Activated T-cell treated with anti-CD3 and anti-CD28 coated beads for 4 hours (primary cell): ENCODE results near the gene UNCX.

Experiments used
- DNase-seq: peaks from one replicate; pipeline ENCODE4 v3.0.0-alpha.2; 2020

Gene UNCX

DNA sequence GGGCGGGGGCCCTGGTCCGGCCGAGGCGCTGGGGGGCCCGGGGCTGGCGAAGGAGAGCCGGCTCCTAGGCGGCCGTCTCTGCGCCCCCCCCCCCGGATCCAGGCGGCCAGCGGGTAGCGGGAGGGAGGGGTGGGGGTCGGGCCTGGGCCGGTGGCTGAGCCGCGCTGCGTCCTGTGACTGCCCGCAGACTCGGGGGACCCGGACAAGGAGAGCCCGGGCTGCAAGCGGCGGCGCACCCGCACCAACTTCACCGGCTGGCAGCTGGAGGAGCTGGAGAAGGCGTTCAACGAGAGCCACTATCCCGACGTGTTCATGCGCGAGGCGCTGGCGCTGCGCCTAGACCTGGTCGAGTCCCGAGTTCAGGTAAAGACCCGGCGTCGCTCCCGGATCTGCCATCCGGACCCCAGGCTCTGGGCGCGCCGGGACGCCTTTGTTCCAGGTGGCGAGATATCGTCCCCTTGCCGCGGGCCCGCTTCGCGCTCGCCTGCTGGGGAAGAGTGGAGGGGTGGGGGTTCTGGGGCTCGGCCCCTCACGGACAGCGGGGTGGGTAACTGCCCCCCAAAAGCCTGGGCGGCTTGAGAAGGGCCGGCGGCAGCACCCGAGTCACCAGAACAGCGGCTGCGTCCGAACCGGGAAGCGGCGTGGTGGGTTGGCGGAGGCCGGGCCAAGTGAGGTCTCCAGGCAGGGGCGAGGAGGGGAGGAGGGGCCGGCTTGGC, 819 bp downstream of the UNCX start:
- no peak for DNase-seq

DNA sequence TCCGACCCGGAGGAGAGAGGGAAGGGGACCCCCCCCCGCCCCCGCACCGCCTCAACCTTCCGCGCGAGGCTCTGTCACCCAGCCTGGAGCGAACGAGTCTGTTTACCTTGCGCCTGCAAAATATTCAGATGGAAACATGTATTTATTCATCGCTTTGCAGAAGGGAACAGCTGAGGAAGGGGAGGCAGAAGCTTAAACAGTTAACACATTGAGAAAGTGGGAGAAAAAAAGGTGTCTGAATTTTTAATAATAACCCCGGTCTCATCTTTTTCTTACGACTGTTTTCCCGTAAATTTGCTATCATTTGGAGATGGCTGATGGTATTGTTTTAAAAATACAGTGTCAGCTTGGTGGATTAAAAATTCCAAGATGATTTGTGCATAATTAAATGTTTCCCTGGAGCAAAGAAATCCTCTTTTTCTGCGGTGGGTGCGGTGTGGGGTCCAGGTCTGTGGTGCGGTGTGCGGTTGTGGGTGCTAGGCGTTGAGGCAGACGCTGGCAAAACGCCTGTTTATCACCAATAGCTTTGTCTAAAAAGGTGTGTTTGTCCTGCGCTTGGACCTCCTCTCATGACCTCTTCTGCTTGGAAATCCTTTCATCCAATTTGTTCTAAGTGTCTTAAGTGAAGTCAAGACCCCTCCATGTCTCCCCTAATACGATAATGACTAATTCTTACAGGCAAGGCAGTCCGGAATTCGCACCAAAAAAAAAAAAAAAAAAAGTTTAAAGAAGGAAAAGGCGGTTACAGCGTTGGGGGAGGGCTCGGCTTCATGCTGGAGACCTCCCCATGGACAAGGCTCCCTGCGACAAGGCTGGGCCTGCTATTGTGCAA, 1.6 kb downstream of the UNCX start:
- no peak for DNase-seq

GRCh38 chr7:1234881-1235500, 2.3 kb downstream of the UNCX start:
- no peak for DNase-seq

DNA sequence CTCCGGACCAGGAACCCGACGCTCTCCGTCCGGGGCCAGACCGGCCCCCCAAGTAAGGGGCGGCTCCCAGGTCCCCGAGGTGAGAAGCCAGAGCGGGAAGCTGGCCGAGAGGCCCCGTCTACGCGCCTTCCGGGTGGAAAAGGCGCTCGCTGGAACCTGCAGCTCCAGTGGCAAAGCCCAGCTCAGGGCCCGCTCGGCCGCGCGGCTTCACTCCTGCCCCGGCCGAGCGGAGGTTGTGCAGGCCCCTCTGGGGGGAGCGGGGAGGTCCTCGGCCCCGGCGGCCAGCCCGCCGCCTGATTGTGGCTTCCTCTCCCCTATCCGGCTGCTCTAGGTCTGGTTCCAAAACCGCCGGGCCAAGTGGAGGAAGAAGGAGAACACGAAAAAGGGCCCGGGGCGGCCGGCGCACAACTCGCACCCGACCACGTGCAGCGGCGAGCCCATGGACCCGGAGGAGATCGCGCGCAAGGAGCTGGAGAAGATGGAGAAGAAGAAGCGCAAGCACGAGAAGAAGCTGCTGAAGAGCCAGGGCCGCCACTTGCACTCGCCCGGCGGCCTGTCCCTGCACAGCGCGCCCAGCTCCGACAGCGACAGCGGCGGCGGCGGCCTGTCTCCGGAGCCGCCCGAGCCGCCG, 2.9 kb downstream of the UNCX start:
- no peak for DNase-seq

- DNase-seq, result no peak
These were observed 3.5 kb downstream of the UNCX start for GRCh38 chr7:1236132-1236661.

DNA sequence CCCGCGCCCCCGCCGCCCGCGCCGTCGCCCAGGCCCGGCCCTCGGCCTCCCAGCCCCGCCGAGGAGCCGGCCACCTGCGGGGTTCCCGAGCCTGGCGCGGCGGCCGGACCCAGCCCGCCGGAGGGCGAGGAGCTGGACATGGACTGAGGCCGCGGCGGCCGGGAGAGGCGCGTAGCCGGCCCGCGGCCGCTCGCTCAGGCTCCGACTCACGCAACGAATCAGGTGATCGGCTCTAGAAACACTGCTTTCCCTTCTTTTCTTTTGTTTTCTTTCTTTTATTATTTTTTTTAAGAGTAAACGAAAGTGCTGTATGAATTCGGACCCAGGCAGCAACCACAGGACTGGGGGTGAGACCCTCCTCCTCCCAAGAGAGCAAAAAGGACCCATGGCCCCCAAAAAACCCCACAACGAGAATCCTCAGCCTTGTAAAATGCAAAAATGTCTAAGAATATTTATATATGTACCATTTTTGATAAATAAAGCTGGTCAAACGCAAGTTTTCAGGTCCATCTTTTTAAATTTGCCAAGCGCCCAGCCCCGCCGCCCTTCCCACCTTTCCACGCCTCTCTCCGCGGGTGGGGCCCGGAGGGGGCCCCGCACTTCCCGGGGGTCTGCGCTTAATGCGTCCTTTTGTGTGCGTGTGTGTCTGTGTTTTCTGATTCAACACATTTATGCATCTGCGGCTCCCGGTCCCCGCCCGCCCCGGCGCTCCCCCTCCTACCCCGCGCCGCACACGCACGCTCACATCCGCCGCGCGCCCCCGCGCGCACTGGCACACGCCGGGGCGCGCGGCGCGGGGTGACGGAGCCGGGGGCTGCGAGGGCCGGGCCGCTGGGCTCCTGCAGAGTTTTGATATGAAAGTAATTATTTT, 4.4 kb downstream of the UNCX start:
- no peak for DNase-seq

GRCh38 chr7:1237704-1238255, 5.1 kb downstream of the UNCX start:
- DNase-seq, result no peak

DNA sequence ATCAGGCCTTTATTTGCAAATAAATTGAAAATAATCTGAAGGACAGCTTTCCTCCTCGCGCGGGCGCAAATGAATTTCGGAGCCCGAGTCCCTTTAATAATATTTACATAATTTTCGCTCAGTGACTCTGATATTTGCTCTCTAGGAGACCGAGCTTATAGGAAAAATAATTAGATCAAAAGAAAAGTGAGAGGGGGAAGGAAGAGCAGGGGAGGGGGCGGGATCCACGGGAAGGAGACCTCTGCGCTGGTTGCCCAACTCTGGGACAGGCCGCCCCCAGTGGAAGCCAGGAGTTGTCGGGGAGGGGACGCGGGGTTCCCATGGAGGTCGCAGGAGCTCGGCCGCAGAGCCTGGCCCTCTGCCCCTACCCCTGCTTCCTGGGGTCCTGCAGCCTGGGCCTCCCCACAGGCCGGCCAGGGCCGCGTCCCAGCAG, 5.8 kb downstream of the UNCX start:
- DNase-seq, result no peak

DNA sequence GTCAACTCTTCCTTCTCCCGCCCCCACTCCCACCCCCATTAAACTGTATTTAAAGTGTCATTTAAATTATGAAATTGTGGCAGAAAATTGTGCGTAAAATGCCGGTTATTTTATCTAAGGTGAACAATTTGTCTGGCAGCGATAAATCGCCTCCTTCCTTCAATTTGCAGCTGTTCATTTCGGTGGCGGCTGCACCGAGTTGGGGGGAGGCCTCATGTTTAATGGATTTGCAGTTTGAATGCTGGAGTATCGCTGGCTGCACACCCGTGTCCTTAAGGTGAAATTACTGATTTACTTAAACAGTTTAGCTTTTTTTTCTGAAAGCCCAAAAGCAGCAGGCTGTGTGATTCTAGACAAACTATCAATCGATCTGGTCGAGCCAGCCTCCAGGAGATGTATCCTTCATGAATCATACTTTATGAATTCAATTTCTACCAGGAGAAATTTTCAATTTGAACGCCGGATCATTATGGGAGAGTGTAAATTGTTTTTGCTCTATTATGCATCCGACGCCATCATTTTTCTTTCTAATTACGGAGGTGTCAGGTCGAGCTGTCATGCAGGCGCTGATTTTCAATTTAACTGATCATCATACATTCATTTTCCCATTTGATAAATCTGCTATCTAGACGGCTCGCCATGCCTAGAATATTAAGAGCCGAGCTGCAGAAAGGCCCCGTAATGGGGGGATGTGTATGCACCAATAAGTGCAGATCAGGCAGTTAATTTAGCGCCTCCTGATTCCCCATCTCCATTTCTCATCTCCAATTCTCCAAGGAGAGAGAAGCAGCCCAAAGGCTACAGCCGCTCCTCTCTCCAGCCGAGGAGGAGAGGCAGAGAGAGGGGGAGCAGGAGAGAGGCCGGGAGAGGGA, 6.5 kb downstream of the UNCX start:
- no peak for DNase-seq

GRCh38 chr7:1239803-1240516, 7.3 kb downstream of the UNCX start:
- DNase-seq, result no peak

GRCh38 chr7:1240517-1241257, 8.0 kb downstream of the UNCX start:
- DNase-seq, result no peak

GRCh38 chr7:1241258-1241602, 8.6 kb downstream of the UNCX start:
- DNase-seq, result no peak

DNA sequence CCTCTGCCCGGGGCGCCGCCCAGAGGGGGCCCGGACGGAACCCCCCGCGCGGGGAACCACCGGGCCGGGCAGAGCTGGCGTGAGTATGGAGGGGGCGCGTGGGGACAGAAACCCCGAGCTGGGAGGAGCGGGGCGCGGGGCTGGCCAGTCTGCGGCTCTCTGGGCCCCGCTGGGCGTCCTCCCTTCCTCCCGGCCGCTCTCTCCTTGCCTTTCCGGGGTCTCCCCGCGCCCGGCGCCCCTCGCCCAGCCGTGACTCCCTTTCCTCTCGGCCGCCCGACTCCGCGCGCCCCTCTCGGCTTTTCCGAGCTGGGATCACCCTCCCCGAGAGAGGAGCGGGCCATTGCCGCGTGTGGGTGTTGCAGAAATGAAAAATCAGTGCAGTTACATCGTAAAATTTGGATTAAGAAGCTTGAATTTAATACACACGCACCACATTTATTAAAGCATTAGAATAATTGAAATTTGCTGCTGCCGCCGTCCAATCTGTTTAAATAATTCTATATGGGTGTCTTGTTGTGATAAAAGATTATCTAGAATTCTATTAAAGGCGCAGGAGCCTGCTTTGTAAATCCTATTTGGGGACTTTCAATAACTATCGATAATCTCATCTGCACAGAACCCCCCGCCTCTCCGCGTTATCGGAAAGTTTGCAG, 9.1 kb downstream of the UNCX start:
- no peak for DNase-seq

GRCh38 chr7:1242256-1242605, 9.6 kb downstream of the UNCX start:
- DNase-seq, result no peak

GRCh38 chr7:1242606-1243289, 10.1 kb downstream of the UNCX start:
- no peak for DNase-seq

- no peak for DNase-seq
These were observed 10.8 kb downstream of the UNCX start for GRCh38 chr7:1243290-1243963.

DNA sequence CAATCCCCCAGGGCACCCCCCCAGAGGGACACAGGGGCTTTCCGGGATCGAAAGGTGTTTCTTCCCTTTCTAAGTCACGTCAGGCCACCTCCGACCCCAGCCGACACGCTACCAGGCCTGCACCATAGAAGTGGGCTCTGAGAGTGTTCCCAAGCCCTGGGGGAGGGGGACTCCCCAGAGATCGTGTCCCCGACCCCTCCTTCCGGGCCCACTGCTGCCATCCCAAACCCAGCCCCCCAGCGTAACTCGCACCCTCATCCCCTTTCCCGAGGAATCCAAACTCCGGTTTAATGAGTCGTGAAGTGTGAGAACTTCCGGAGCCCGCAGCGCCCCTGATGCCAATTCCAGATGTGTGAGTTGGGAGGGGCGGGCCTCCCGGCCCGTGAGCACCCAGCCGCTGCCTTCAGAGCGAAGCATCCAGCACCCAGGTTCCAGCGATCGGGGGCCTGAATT, 11.3 kb downstream of the UNCX start:
- DNase-seq, result no peak
